GM12801 (cell line): Measurements from ENCODE around the gene GNAI3.

Experiments used
- CTCF ChIP-seq: IDR thresholded peaks from one replicate; pipeline ENCODE4 v1.5.1; 2011; ENCODE audit warnings: control low read depth; ENCODE audit not compliant: insufficient read length; ENCODE audit errors: extremely low read depth

The GNAI3 gene

DNA sequence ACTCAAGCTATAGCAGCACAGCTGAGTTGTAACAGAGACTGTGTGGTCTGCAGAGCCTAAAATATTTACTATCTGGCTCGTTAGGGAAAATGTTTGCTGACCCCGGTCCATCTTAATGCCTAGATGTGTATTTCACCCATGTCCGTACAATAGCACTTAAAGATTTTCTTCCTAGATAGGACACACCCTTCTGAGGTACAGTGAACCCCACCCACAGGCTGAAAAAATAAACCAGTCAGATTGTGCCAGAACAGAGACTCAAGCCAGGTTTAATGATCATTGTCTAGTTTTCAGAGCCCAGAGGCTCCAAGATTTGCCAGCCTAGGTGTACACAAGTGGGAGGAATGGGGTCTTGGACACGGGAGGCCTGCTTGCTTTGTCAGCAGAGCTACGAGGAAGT, 44.5 kb upstream of the GNAI3 start:
- no peak for TF ChIP-seq CTCF

GRCh38 chr1:109504974-109505373, 43.4 kb upstream of the GNAI3 start:
- no peak for TF ChIP-seq CTCF

DNA sequence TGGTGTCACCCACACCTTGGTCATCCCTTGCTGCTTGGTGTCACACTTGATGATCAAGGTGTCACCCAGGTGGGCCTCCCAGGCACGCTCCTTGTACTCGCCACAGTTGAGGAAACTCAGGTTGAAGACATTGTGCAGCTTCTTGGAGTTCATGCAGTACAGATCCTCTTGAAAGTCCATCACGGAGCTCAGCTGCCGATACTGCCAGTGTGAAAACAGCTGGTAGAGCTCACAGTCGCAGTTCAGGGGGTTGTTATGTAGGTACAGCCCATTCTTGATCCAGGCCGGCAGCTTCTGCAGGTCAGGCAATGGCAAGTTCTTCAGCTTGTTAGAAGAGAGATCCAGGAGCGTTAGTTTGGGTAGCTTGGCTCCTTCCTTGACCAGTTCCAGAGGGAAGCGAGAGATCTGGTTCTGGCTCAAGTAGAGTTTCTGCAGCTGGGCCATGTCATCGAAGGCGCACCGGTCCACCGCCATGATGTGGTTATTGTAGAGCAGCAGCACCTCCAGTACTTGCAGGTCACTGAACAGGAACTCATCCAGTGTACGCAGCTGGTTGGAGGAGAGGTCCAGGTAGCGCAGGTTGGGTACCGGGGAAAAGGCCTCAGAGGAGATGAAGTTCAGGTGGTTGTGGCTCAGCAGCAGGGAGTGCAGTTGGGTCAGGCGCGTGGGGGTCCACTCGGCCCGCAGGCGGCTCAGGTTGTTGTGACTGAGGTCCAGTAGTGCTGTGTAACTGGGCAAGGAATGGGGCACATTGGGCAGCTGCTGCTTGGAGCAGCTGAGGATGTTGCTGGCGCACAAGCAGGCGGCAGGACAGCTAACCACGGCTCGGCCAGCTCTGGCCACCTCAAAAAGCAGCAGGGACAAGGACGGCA, 40.2 kb upstream of the GNAI3 start:
- TF ChIP-seq CTCF, result no peak

- TF ChIP-seq CTCF, result no peak
Measured at GRCh38 chr1:109508873-109509175, 39.6 kb upstream of the GNAI3 start.

DNA sequence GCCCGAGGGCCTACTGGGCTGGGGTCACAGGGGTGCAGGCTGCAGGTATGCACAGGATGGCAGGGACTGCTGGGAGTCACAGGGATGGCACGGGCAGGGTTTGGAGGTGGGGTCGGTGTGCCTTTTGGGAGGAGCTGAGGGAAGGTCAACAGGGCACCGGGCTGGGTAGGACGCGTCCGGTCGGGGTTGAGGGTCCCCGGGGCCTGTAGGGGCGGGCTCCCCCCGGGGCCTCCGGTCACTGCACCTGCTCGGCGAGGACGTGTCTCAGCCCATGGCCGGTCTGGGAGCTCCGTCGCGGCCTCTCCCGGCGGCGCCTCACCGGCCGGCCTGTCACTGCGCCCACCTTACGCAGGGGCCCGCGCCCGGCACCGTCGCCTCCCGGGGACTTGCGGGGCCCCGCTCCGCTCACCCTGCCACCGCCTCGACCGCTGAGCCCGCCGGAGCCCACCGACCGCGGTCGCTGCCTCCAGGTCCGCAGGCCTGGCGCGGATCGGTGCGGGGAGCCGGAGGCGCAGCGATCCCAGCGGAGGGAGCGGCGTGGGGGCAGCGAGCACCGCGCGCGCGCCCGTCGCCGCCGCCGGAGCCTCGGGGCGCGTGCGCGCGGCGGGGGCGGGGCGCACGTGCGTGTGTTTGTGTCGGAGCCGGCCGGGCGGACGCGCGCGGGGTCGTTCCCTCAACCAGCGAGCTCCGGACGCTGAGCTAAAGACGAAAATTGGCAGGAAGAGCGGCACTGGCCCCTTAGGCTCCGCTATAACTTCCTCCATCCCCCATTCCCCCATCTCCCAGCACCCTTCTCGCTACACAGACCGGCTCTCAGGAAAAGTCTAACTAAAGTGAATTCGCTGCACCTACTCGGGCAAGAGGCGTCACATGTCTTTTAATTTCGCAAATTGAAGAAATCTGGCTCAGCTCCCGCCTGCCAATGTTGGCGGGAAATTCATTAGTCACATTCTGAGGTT, 39.0 kb upstream of the GNAI3 start, which contains the start of gene AMIGO1:
Gene AMIGO1 (minus strand): TSS at position 552 of the 959 bp plus-strand sequence. CDS start 815 bp downstream, outside the sequence.
- no peak for TF ChIP-seq CTCF

- no peak for TF ChIP-seq CTCF
Measured at GRCh38 chr1:109513110-109513710, 35.2 kb upstream of the GNAI3 start.

GRCh38 chr1:109514846-109515245, 33.6 kb upstream of the GNAI3 start:
- TF ChIP-seq CTCF, result no peak
